Sigmoid colon (tissue), 3 donors: ENCODE measurements around the gene ULBP2.
"Not testable (repeated sequence)": the region's sequence is repeated elsewhere in the genome, so short reads cannot be mapped to it uniquely, and the experiment has no call there.

ENCODE experiments used
- CTCF ChIP-seq, 4 experiments: fragments of 450-650 bp in 3 of 4; fragments of 200-600 bp in 1 of 4; IDR thresholded peaks; one replicate each; pipeline ENCODE4 v1.5.1; 2016 to 2019; ENCODE audit warnings: antibody characterized with exemption in 4 of 4, mild to moderate bottlenecking in 3 of 4, moderate library complexity in 2 of 4
- POLR2A ChIP-seq, 2 donors: fragments of 450-650 bp; IDR thresholded peaks; one replicate each; pipeline ENCODE4 v1.6.1; 2016; ENCODE audit warnings: antibody characterized with exemption in 2 of 2, mild to moderate bottlenecking in 2 of 2, moderate library complexity in 2 of 2

- not testable (repeated sequence) for TF ChIP-seq CTCF, POLR2A (IDR thresholded peaks at IDR 0.05)
Measured at GRCh38 chr6:149943321-149943720, 1.5 kb downstream of the ULBP2 start.
